ENCODE measurements around the gene PGLYRP4. TPM values are rescaled to one million over a fixed set of nuclear protein-coding genes. Genes with fewer than 3 reads are reported as not detected.

The PGLYRP4 gene
- total and polyA plus RNA-seq, 2 of the 4 experiments (the other 2 are of a cell fraction) = not detected

GRCh38 chr1:153356392-153357075 is 7.9 kb upstream of the PGLYRP4 start:
- H2BK120ac ChIP-seq (ENCODE audit: low read depth, low read length) = no peak overlapping the region
- H2AK5ac ChIP-seq (ENCODE audit: low read depth, low read length) = no peak overlapping the region
- no peak overlapping the region for H3K23ac ChIP-seq (ENCODE audit: low read depth, low read length)
- POLR2A ChIA-PET (ENCODE audit: unreplicated experiment) = no interaction called here
- intact Hi-C loops (cut with micrococcal nuclease) (no loop called here), in situ Hi-C loops (cut with MboI; ENCODE audit: low sequenced_read_pairs) (no loop called here), dilution Hi-C loops (cut with HindIII; ENCODE audit: low sequenced_read_pairs, unreplicated experiment) (no loop called here)
- H2BK15ac ChIP-seq (ENCODE audit: low read depth, low read length) = no peak overlapping the region
- no peak overlapping the region for H3K14ac ChIP-seq (replicated peaks; ENCODE audit: low read depth, low read length)
- DNase-seq = no peak
- ATAC-seq (ENCODE audit: low read depth) = no peak
- 77% methylated on average over 2 of the region's 8 CpGs; no CpG with 5 or more reads in 1 of the 2 experiments for WGBS, 2 experiments (ENCODE audit: extremely low coverage in 2 of 2, insufficient read length in 1 of 2)
- H2BK20ac ChIP-seq (ENCODE audit: low read depth, low read length) = no peak overlapping the region
- no peaks in the 10 kb centered on the region for H3K79me1 ChIP-seq (ENCODE audit: low read depth in 1 of 2, low read length in 2 of 2)
- no peak overlapping the region for H4K91ac ChIP-seq (ENCODE audit: insufficient read depth, low read depth, low read length)
- no peak overlapping the region for H3K4me2 ChIP-seq (ENCODE audit: low read depth, low read length)
- no peak overlapping the region for H3K9ac ChIP-seq (ENCODE audit: low read depth, low read length)
- no peak overlapping the region for H4K5ac ChIP-seq (ENCODE audit: low read depth, low read length)
- H3K18ac ChIP-seq (ENCODE audit: low read depth, low read length) = no peak overlapping the region
- H3K4ac ChIP-seq (ENCODE audit: low read depth, low read length) = no peak overlapping the region
- CTCF ChIA-PET = interaction anchor here (1.2 to 3.8 kb wide), 4 partner anchors 16 to 138 kb away, joined by 3 to 41 read pairs (median 6); no protein-coding TSS in a partner anchor
- no peak overlapping the region for H2BK5ac ChIP-seq (ENCODE audit: low read depth, low read length, poor library complexity, severe bottlenecking)
- H2AK9ac ChIP-seq (replicated peaks; ENCODE audit: low read depth, low read length, poor library complexity) = no peak overlapping the region
- H3K9me1 ChIP-seq (ENCODE audit: insufficient read depth, low read length) = no peaks in the 10 kb centered on the region
- no peak overlapping the region for H4K8ac ChIP-seq (ENCODE audit: low read depth in 2 of 2, low read length in 2 of 2)
- H3K56ac ChIP-seq (ENCODE audit: extremely low read depth, insufficient read depth, low read length) = no peak overlapping the region
- no TSS peak for BruUV-seq (replicated peaks)
- no peak overlapping the region for H2AFZ ChIP-seq (replicated peaks; ENCODE audit: low read length, poor library complexity)
- H3K4me3 ChIP-seq (ENCODE audit: insufficient read depth, low read depth, low read length) = no peak overlapping the region
- no peaks in the 10 kb centered on the region for H3K36me3 ChIP-seq (ENCODE audit: control insufficient read depth, insufficient read depth, low read length)
- TF ChIP-seq MXI1 (IDR thresholded peaks at IDR 0.05; ENCODE audit: borderline replicate concordance, low read depth, low read length) (no peak), NFE2L2 (IDR thresholded peaks at IDR 0.05; ENCODE audit: low read depth, low read length) (no peak), CTCF (conservative IDR thresholded peaks at IDR 0.05; ENCODE audit: low read depth, low read length) (no peak), RCOR1 (IDR thresholded peaks at IDR 0.05; ENCODE audit: insufficient replicate concordance, low read length) (no peak)
- TF ChIP-seq, protein P1, sequence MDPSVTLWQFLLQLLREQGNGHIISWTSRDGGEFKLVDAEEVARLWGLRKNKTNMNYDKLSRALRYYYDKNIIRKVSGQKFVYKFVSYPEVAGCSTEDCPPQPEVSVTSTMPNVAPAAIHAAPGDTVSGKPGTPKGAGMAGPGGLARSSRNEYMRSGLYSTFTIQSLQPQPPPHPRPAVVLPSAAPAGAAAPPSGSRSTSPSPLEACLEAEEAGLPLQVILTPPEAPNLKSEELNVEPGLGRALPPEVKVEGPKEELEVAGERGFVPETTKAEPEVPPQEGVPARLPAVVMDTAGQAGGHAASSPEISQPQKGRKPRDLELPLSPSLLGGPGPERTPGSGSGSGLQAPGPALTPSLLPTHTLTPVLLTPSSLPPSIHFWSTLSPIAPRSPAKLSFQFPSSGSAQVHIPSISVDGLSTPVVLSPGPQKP (IDR thresholded peaks at IDR 0.05; ENCODE audit: borderline replicate concordance, low read depth, low read length) = no peak
- H3K27me3 ChIP-seq (ENCODE audit: control insufficient read depth, insufficient read depth, low read length) = peaks cover 9% of the 10 kb centered on the region; the same call in 1 of the 2 replicates
- H3K27ac ChIP-seq (ENCODE audit: insufficient read depth, low read length) = no peak overlapping the region
- H3K4me1 ChIP-seq (ENCODE audit: control insufficient read depth, insufficient read depth, low read length) = no peaks in the 10 kb centered on the region
- H3K9me3 ChIP-seq (ENCODE audit: control insufficient read depth, insufficient read depth, low read length) = no peaks in the 10 kb centered on the region
- H4K20me1 ChIP-seq (ENCODE audit: insufficient read depth, low read length) = no peaks in the 10 kb centered on the region
